ENCODE data around the gene TRIM44.
A peak's percentile ranks its signal among the peaks of the same experiment; 100 is the strongest.
"Not testable (repeated sequence)": the region's sequence is repeated elsewhere in the genome, so short reads cannot be mapped to it uniquely, and the experiment has no call there.

Gene TRIM44

DNA sequence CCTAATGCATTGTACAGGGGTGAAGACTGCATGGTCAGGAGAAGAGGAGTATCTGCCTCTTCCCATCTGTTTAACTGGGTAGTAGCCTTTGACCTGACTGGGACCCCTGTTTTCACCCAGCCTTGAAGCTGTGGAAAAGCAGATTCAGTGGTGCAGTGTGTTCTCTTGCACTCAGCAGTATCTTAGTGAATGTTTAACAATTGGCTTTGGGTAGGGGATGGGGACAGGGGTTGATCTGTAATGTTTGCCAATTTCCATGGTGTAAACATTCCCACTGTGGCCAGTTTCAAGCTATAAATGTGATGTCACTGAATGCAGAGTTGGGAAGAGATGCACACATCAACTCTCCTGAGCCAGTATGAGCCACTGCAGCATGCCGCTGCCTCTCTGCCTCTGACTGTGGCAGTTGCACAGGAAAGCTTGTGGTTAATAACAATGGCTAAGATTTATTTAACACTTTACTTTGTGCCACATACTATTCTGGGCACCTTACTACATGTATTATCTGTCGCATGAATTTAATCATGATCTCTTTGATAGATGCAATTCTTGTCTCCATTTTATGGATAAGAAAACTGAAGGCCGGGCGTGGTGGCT, 28.6 kb upstream of the TRIM44 start:
- no peak for DNase-seq

GRCh38 chr11:35635933-35636332, 26.6 kb upstream of the TRIM44 start:
- DNase-seq = no peak

- no peak for DNase-seq
Measured at GRCh38 chr11:35639591-35640179, 22.9 kb upstream of the TRIM44 start.

GRCh38 chr11:35641171-35641897, 21.2 kb upstream of the TRIM44 start:
- no peak for DNase-seq

DNA sequence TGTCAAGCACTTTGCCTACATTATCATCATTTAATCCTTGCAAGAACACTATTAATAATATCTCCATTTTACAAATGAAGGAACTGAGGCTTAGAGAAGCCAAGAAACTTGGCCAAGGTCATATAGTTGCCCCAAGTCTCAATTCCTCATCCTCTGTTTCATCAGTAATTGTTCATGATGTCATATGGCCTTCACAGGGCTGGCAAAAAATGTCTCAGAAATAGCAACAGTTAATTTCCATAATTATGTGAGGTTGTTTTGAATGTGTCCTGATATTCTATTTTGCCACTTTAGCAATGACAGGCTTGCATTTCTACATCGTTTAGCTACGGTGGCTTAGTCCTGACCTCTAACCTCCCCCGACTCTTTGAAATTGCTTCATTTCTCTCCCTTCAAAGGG, 20.6 kb upstream of the TRIM44 start:
- DNase-seq = no peak

- DNase-seq = no peak
Measured at GRCh38 chr11:35647421-35648093, 15.0 kb upstream of the TRIM44 start.

DNA sequence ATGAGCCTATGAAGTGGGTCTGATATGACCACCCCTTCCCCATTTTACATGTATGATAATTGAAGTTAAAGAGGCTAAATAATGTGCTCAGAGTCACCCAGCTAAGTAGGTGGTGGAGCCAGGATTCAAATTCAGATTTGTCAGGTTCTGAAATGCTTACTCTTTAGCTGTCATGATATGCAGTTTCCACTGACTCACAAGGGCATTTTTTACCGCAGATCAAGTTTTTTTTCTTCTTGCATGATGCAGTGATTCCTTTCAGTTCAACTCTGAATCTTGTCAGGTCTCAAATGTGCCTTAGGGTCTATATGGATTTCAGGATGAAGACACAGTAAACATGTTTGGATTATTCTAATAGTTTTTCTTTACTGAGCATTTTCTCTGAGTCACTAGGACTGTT, 12.6 kb upstream of the TRIM44 start:
- DNase-seq = no peak

GRCh38 chr11:35650467-35650866, 12.1 kb upstream of the TRIM44 start:
- DNase-seq = no peak

GRCh38 chr11:35651263-35651662, 11.3 kb upstream of the TRIM44 start:
- DNase-seq = no peak

DNA sequence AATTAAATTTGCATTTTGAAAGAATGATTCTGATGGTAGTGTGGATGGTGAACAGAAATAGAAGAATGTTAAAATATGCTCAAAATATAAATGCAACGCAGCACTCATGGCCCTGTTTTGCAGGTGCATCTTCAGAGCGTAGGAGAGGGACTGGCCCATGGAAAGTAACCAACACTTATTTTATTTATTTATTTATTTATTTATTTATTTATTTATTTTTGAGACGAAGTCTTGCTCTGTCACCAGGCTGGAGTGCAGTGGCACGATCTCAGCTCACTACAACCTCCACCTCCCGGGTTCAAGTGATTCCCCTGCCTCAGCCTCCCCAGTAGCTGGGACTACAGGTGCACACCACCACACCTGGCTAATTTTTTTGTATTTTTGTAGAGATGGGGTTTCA, 9.8 kb upstream of the TRIM44 start:
- DNase-seq = not testable (repeated sequence)

GRCh38 chr11:35654711-35655110, 7.9 kb upstream of the TRIM44 start:
- DNase-seq = peak; percentile 36

GRCh38 chr11:35655254-35655653, 7.3 kb upstream of the TRIM44 start:
- DNase-seq = no peak

DNA sequence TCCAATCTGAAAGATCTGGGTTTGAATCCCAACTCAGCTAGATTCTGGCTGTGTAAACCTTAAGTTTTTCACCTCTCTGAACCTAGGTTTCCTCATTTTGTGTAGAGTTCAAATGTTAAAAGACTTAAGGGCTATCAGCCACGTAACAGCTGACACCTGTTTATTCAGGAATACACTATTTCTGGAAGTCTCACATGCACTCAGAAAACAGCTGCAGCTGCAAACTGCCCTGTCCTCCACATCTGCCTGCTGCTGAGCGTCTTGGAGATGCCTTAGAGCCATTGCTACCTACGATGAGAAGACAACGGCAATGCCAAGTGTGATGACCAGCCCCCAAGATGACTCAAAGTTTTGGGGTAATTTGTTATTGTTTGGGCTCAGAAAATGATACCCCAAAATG, 6.7 kb upstream of the TRIM44 start:
- no peak for DNase-seq

GRCh38 chr11:35658020-35658948, 4.3 kb upstream of the TRIM44 start:
- no peak for DNase-seq

- no peak for DNase-seq
Measured at GRCh38 chr11:35661534-35661933, 1.0 kb upstream of the TRIM44 start.

DNA sequence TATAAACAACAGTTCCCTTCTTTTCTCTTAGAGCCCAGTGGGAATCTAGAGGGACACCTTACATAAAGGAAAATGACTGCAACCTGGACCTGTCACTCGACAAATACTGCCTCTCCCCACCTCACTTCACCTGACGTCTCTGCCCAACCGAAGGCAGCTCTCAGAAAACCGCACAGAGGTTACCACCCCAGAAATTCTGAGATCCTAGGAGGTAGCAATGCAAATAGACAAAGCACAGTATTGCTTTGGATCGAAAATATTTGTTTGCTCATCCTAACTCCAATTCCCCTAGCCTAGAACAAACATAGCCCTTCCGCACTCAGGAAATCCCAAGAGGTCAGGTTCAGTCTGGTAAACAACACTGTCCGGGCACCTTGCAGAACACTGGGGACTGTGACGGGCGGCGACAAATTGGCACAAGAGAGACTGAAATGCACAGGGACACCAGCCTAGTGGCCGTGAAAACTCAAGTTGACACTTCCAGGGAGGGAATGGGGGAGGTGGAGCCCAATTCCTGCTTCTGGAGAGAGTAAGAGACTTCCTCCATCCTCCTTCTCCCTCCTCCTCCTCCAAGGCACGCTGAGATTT, 420 bp upstream of the TRIM44 start:
- no peak for DNase-seq

GRCh38 chr11:35663408-35663702, 780 bp downstream of the TRIM44 start:
- no peak for DNase-seq

- DNase-seq = no peak
Measured at GRCh38 chr11:35664977-35665441, 2.4 kb downstream of the TRIM44 start.

GRCh38 chr11:35667257-35667656, 4.7 kb downstream of the TRIM44 start:
- no peak for DNase-seq

DNA sequence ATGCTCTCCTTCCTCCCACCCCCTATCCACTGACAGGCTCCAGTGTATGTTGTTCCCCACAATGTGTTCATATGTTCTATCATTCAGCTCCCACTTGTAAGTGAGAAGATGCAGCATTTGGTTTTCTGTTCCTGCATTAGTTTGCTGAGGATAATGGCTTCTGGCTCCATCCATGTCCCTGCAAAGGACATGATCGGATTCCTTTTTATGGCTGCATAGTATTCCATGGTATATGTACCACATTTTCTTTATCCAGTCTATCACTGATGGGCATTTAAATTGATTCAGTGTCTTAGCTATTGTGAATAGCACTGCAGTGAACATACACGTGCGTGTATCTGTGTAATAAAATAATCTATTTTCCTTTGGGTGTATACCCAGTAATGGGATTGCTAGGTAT, 5.8 kb downstream of the TRIM44 start:
- DNase-seq = not testable (repeated sequence)

DNA sequence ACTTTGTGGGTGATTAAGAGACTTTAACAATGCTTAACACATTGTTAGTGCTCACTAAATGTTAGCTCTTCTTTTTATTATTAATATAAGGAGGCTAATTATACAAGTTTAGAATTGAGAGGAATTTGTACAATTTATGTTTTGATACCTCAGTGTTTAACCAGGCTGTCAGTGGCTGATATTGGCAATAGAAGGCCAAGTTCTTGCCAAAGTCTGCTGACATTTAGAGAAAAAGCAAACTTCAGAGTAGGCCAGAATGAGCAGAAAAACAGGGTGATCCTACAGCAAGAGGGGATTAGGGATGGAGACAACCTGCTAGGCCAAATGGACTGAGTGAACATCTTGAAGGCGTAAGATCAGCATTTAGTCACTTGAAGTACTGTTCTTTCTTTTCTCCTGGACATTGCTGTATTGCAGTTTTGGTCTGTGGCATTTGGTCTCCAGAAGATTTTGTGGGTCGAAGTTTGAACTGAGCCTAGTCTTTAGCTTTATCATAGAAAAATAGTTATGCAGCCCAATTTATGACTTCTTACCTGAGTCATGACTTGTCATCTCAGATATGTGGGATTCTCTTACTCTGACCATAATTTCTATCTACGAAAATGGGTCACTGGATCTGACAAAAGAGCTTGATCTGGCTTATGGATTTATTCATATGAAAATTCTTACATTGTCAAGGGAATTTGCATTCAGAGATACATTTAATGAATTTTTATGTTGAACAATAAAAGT, 9.0 kb downstream of the TRIM44 start:
- DNase-seq = no peak

GRCh38 chr11:35672608-35673007, 10.0 kb downstream of the TRIM44 start:
- DNase-seq = no peak
